Measurements from ENCODE around the gene SLC6A20. TPM values are rescaled to one million over a fixed set of nuclear protein-coding genes. Genes with fewer than 3 reads are reported as not detected.
A peak's percentile ranks its signal among the peaks of the same experiment; 100 is the strongest.

The SLC6A20 gene
- total RNA-seq, 2 experiments from 2014 or later = not detected

DNA sequence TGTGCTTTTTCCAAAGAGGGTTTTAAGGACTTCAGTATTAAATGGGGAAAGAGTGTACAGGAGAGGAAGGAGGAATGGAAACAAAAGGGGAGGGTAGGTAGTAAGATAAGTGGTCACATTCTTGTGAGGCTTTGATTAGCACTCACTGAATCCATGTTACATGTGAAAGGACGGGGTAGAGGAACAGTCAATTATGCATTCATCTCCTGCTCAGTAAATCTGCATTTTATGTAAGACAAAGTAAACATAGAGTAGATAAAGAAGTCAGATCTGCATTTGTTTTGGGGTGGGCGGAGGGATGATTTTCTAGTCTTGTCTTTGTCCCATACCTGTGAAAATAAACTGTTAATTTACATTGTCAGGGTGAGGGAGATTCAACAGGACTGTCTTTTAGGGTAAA is 56.3 kb downstream of the SLC6A20 start:
- H2AFZ ChIP-seq (ENCODE audit: low read length) = no peak overlapping the region
- no peaks in the 10 kb centered on the region for H3K9me2 ChIP-seq (ENCODE audit: insufficient read depth, low read length)
- no peaks in the 10 kb centered on the region for H3K9me3 ChIP-seq (ENCODE audit: low read length)
- H4K20me1 ChIP-seq (ENCODE audit: insufficient read depth, low read length) = no peaks in the 10 kb centered on the region
- no TSS peak for BruUV-seq (replicated peaks)
- no peak overlapping the region for H3K27ac ChIP-seq (ENCODE audit: low read depth, low read length, poor library complexity, severe bottlenecking)
- no peak overlapping the region for H3K4me3 ChIP-seq (ENCODE audit: low read depth, low read length, poor library complexity, severe bottlenecking)
- ChIA-PET CTCF (ENCODE audit: unreplicated experiment) (no interaction called here), POLR2A (no interaction called here)
- TF ChIP-seq, protein P1, sequence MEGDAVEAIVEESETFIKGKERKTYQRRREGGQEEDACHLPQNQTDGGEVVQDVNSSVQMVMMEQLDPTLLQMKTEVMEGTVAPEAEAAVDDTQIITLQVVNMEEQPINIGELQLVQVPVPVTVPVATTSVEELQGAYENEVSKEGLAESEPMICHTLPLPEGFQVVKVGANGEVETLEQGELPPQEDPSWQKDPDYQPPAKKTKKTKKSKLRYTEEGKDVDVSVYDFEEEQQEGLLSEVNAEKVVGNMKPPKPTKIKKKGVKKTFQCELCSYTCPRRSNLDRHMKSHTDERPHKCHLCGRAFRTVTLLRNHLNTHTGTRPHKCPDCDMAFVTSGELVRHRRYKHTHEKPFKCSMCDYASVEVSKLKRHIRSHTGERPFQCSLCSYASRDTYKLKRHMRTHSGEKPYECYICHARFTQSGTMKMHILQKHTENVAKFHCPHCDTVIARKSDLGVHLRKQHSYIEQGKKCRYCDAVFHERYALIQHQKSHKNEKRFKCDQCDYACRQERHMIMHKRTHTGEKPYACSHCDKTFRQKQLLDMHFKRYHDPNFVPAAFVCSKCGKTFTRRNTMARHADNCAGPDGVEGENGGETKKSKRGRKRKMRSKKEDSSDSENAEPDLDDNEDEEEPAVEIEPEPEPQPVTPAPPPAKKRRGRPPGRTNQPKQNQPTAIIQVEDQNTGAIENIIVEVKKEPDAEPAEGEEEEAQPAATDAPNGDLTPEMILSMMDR (conservative IDR thresholded peaks at IDR 0.05; ENCODE audit: low read length) = no peak
- no peak for TF ChIP-seq EZH2phosphoT487 (IDR thresholded peaks at IDR 0.05; ENCODE audit: borderline replicate concordance, low read depth, low read length)
- DNase-seq (ENCODE audit: low spot score) = no peak
- peaks cover 90% of the 10 kb centered on the region for H3K36me3 ChIP-seq (ENCODE audit: insufficient read depth, low read length)
- intact Hi-C loops (cut with micrococcal nuclease; ENCODE audit: unreplicated experiment) = no loop called here
- H3K4me2 ChIP-seq (ENCODE audit: low read length) = no peak overlapping the region
- no peaks in the 10 kb centered on the region for H3K79me2 ChIP-seq (ENCODE audit: insufficient read depth, low read depth, low read length)
- H3K4me1 ChIP-seq (ENCODE audit: insufficient read depth, low read length, poor library complexity, severe bottlenecking) = peaks cover 12% of the 10 kb centered on the region

DNA sequence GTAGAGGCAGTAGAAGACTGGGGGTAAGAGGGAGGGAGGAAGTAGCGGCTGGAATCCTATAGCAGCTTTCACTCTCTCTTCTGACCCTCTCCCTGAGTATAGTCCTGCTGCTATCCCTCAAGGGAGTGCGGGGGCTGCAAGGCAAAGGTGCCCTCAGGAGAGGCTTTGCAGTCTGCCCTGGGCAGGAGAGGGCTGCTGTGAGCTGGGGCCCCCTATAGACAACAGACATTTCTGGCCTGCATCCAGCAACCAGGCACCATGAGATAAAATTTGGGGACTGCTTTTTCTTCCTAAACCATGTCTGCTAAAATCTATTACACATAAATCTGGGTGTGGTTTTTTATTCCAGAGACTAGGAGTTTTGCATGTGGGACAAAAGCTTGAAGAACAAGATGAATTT is 59.1 kb downstream of the SLC6A20 start:
- no peaks in the 10 kb centered on the region for H3K79me2 ChIP-seq (ENCODE audit: insufficient read depth, low read depth, low read length)
- H3K9me3 ChIP-seq (ENCODE audit: low read length) = no peaks in the 10 kb centered on the region
- H4K20me1 ChIP-seq (ENCODE audit: insufficient read depth, low read length) = no peaks in the 10 kb centered on the region
- TF ChIP-seq, protein P1 (conservative IDR thresholded peaks at IDR 0.05; ENCODE audit: low read length) = 0 out of 2 replicates have a peak, but pooled peaks have one; percentile 11
- TF ChIP-seq EZH2phosphoT487 (IDR thresholded peaks at IDR 0.05; ENCODE audit: borderline replicate concordance, low read depth, low read length) = no peak
- H3K27ac ChIP-seq (ENCODE audit: low read depth, low read length, poor library complexity, severe bottlenecking) = no peak overlapping the region
- no peak overlapping the region for H2AFZ ChIP-seq (ENCODE audit: low read length)
- no TSS peak for BruUV-seq (replicated peaks)
- H3K4me2 ChIP-seq (ENCODE audit: low read length) = no peak overlapping the region
- H3K4me3 ChIP-seq (ENCODE audit: low read depth, low read length, poor library complexity, severe bottlenecking) = no peak overlapping the region
- no peak for DNase-seq (ENCODE audit: low spot score)
- intact Hi-C loops (cut with micrococcal nuclease; ENCODE audit: unreplicated experiment) = no loop called here
- peaks cover 12% of the 10 kb centered on the region for H3K4me1 ChIP-seq (ENCODE audit: insufficient read depth, low read length, poor library complexity, severe bottlenecking)
- ChIA-PET POLR2A (no interaction called here), CTCF (ENCODE audit: unreplicated experiment) (no interaction called here)
- no peaks in the 10 kb centered on the region for H3K9me2 ChIP-seq (ENCODE audit: insufficient read depth, low read length)
- H3K36me3 ChIP-seq (ENCODE audit: insufficient read depth, low read length) = peaks cover 93% of the 10 kb centered on the region

DNA sequence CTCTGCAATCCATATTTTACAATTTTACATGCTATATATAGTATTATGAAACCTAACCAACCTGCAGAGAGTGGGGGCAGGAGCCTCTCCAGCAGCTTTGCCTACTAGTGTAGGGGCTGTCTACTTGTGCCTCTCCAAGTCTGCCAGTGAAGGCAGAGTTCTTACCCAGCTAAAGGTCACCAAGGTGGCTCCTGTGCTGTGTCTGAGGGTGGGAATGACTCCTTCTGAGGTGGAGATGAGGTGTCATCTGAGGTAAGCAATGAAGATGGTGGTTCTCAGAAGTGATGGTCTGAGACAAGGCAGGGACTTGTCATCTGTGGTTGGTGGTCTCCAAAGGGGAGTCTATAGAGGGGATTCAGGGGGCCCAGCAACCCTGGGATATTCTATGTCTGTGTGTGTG is 59.6 kb downstream of the SLC6A20 start:
- peaks cover 93% of the 10 kb centered on the region for H3K36me3 ChIP-seq (ENCODE audit: insufficient read depth, low read length)

More for the DNA sequence above, 59.6 kb downstream of the SLC6A20 start:
- intact Hi-C loops (cut with micrococcal nuclease; ENCODE audit: unreplicated experiment) = no loop called here
- DNase-seq (ENCODE audit: low spot score) = no peak
- peaks cover 8% of the 10 kb centered on the region for H3K4me1 ChIP-seq (ENCODE audit: insufficient read depth, low read length, poor library complexity, severe bottlenecking)
- no peak overlapping the region for H3K4me3 ChIP-seq (ENCODE audit: low read depth, low read length, poor library complexity, severe bottlenecking)
- H3K9me3 ChIP-seq (ENCODE audit: low read length) = no peaks in the 10 kb centered on the region
- no TSS peak for BruUV-seq (replicated peaks)
- no peak for TF ChIP-seq EZH2phosphoT487 (IDR thresholded peaks at IDR 0.05; ENCODE audit: borderline replicate concordance, low read depth, low read length)
- TF ChIP-seq, protein P1 (conservative IDR thresholded peaks at IDR 0.05; ENCODE audit: low read length) = no peak
- H2AFZ ChIP-seq (ENCODE audit: low read length) = no peak overlapping the region
- no peak overlapping the region for H3K4me2 ChIP-seq (ENCODE audit: low read length)
- no peaks in the 10 kb centered on the region for H4K20me1 ChIP-seq (ENCODE audit: insufficient read depth, low read length)
- H3K79me2 ChIP-seq (ENCODE audit: insufficient read depth, low read depth, low read length) = no peaks in the 10 kb centered on the region
- POLR2A ChIA-PET = no interaction called here
- H3K9me2 ChIP-seq (ENCODE audit: insufficient read depth, low read length) = no peaks in the 10 kb centered on the region
- CTCF ChIA-PET (ENCODE audit: unreplicated experiment) = no interaction called here
- H3K27ac ChIP-seq (ENCODE audit: low read depth, low read length, poor library complexity, severe bottlenecking) = no peak overlapping the region

Measured in OCI-LY7 (cell line).